Activated CD8-positive, alpha-beta memory T cell treated with anti-CD3 and anti-CD28 coated beads for 36 hours (primary cell): ENCODE data around the gene BICD1. TPM values are rescaled to one million over a fixed set of nuclear protein-coding genes. Genes with fewer than 3 reads are reported as not detected.

ENCODE experiments used
- CTCF ChIA-PET: fragments of 350-600 bp; sonication (Branson Sonifier 250); formaldehyde crosslinking; loops from one replicate; lab custom pipeline; 2021; ENCODE audit warnings: antibody characterized with exemption; lab: Charles Lee
- POLR2A ChIA-PET: fragments of 350-600 bp; sonication (Branson Sonifier 250); formaldehyde crosslinking; loops from one replicate; lab custom pipeline; 2021; ENCODE audit warnings: antibody characterized with exemption; lab: Charles Lee
- total RNA-seq, 2 experiments: library from RNA; stranded (reverse); gene quantifications; one replicate each; pipeline ENCODE4 v1.2.3, GENCODE V29; 2021

BICD1 gene
- total RNA-seq, 2 experiments from 2014 or later: 18.7 to 19.4 TPM

DNA sequence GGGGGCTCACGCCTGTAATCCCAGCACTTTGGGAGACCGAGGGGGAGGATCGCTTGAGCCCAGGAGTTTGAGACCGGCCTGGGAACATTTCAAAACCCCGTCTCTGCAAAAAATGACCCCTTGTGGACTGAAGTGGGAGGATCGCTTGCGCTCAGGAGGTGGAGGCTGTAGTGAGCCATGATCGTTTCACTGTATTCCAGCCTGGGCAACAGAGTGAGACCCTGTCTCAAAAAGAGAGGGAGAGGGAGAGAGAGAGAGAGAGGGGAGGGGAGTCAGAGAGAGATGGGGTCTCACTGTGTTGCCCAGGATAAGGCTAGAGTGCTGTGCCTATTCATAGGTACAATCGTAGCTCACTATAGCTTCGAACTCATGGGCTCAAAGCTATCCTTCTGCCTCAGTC lies 295.5 kb downstream of the BICD1 start:
- ChIA-PET POLR2A (interaction anchor here (0.7 kb wide), 2 partner anchors 57 to 720 kb away, joined by 4 to 6 read pairs; no protein-coding TSS in a partner anchor), CTCF (no interaction called here)

DNA sequence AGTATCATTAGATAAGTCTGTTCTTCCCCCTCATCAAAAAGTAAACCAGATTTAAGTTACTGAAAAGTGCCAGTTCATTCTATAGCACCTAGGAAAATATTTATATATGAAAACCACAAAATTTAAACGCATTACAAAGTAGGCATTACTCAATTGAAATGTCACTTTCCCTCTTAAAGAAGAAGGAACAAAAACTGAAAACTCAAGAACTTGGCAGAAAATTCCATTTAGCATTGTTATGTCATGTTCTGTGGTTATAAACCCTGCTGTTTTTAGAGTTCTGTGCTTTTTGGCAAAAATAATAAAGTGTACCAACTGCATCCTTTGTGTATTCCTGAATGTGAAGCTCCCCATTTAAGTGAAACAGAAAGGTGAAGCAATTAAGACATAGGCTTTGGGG lies 296.3 kb downstream of the BICD1 start:
- POLR2A ChIA-PET: interaction anchor here (0.7 kb wide), 1 partner anchor 534 kb away, joined by 3 read pairs; no protein-coding TSS in a partner anchor
- CTCF ChIA-PET: no interaction called here

DNA sequence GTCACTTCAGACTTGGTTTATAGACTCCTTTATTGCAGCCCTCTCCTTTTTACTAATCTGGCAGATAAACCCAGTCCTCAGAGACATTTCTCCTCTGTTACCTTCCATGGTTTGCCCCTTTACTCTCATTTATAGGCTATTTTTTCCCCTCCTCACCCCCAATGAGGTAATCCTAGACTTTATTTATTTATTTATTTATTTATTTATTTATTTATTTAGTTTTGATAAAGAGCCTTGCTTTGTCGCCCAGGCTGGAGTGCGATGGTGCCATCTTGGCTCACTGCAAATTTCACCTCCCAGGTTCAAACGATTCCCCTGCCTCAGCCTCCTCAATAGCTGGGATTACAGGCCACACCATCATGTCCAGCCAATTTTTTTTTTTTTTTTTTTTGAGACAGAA lies 301.1 kb downstream of the BICD1 start:
- ChIA-PET POLR2A (no interaction called here), CTCF (no interaction called here)

DNA sequence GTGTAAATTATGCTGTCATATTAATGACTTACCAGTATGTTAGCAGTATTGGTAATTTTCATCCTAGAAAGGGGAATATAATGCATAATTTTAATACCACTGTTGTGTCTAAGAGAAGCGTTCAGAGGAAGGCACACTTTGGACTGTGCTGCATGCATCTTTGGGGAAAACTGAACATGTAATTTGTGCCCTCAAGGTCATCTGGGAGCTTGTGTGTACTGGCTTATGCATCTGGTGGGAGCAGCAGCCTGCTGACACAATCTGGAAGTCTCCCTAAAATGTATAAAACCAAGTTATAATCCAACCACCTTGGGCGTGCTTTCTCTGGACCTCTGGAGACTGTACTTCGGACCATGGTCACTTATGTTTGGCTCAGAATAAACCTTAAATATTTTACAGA lies 306.8 kb downstream of the BICD1 start:
- CTCF ChIA-PET: no interaction called here

DNA sequence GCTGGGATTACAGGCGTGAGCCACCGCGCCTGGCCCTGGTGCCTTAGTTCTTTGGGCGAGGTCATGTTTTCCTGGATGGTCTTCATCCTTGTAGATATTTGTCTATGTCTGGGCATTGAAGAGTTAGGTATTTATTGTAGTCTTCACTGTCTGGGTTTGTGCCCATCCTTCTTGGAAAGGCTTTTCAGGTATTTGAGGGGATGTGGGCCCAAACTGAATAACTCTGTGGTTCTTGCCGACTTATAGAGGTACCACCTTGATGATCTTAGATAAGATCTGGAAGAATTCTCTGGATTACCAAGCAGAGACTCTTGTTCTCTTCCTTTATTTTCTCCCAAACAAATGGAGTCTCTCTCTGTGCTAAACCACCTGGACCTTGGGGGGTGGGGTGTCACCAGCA lies 311.6 kb downstream of the BICD1 start:
- ChIA-PET POLR2A (no interaction called here), CTCF (no interaction called here)

More for the DNA sequence above, 306.8 kb downstream of the BICD1 start:
- POLR2A ChIA-PET: no interaction called here

DNA sequence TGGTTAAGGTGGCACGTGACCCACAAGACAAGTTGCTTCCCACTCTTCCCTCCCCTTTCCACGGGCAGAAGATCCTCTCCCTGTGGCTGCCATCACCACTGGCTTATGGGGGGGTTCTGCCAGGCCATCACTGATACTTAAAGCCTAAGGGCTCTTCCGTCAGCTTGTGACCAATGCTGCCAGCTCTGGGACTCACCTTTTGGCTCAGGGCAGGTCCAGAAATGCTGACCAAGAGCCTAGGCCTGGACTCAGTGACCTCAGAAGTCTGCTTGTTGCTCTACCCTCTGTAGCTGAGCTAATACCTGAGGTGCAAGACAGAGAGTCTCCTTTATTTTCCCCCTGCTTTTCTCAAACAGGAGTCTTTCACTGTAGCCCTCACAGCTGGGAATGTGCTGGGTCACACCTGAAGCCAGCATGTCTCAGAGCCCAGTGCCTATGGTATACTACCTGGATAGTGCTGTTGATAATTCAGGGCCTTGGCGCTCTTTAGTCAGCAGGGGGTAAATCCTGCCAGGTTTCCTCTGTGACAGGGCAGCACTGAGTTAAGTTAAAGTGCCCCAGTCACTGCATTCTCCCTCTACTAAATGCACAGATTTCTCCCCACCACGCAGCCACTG lies 312.4 kb downstream of the BICD1 start:
- POLR2A ChIA-PET: no interaction called here
- CTCF ChIA-PET: no interaction called here

DNA sequence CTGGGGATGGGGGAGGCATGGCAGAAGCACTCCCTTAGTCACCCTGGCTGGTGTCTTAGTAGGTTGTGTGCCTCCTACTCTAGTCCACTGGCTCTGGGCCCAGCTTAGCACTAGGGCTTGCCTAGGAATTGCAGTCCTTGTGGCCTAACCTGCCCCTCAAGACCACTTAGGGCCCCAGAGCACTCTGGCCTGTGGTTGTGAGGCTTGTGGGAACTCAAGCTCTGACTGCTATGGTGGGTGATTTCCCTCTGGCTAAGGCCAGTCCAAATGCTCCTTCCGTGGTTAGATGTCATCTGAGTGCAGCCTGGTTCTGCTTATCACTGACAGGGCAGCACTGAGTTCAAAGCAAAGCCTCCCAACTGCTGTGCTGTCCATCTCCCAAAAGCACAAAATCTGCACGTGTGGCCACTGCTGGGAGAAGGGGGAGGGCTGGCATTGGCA lies 312.9 kb downstream of the BICD1 start:
- CTCF ChIA-PET: no interaction called here
- POLR2A ChIA-PET: no interaction called here

DNA sequence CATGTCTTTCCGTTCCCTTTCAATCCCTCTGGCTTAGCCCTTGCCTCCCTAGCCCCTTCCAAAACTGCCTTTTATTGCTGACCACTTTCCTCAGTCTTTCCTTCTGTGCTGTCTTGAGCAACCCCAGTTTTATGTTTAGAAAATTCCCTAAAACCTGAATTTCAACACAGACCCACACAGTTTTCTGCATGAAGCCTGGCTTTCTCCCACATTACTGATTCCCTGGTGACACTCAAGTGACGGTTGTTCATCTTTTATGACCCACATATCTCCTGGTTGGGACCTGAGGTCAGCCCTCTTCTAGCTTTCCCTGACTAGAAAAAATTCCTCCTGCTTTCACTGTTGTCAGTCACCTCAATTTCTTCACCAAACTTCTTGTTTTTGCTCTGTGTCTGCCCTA lies 313.7 kb downstream of the BICD1 start:
- CTCF ChIA-PET: no interaction called here
- POLR2A ChIA-PET: no interaction called here

DNA sequence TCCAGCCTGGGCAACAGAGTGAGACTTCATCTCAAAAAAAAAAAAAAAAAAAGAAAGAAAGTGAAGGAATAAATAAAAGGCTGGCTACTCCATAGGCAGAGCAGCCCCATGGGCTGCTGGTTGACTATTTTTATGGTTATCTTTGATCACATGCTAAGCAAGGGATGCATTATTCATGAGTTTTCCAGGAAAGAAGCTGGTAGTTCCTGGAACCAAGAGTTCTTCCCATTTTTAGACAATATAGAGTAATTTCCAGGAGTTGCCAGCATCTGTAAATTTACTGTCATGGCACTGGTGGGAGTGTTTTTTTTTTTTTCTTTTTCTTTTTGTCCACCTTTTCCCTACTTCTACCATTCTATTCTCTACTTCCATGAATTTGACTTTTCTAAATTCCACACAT lies 316.9 kb downstream of the BICD1 start:
- CTCF ChIA-PET: no interaction called here
- POLR2A ChIA-PET: no interaction called here

DNA sequence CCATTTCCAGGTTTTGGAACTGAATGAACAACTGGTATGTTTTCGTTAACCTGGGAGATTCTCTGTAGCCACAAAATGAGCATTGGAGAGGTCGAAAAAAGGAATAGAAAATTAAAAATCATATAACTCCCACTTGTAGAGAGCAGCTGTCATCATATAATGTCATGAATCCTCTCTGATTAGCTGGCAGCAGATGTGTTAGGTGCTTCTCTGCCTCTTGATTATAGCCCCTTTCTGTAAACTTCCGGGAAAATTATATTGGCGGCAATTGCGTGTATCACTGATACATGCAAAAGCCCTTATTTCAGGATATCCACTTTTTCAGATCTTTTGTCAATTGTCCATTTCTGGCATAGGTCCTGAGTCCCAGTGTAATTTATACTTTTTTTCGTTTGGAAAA lies 324.4 kb downstream of the BICD1 start:
- POLR2A ChIA-PET: no interaction called here
- CTCF ChIA-PET: no interaction called here

Other genes starting within 250 kb of the BICD1 start
- gene RESF1, start 147.4 kb upstream of the BICD1 start, total RNA-seq: 10 to 100 TPM; 54.6 to 55.8 TPM